ENCODE results near the gene SPEM1. TPM values are rescaled to one million over a fixed set of nuclear protein-coding genes. Genes with fewer than 3 reads are reported as not detected.

Gene SPEM1
- total and polyA plus RNA-seq, 10 of the 15 experiments (the other 5 are each of a cell fraction or from before 2014, with no cell fraction given): not detected

- no peaks in the 10 kb centered on the region for H4K20me1 ChIP-seq (ENCODE audit: control insufficient read depth, insufficient read depth)
- WGBS (ENCODE audit: insufficient coverage, insufficient replicate concordance, low lambda C conversion rate, missing lambda C conversion rate): 18% methylated on average over 43 of the region's 52 CpGs
- intact Hi-C loops (cut with micrococcal nuclease; ENCODE audit: unreplicated experiment): no loop called here
- RAD21 ChIA-PET (ENCODE audit: unreplicated experiment): no interaction called here
- H3K9ac ChIP-seq (ENCODE audit: control insufficient read depth, insufficient read depth, low read length): no peak within 1 kb of the TSS
- peaks cover 3% of the 10 kb centered on the region; the same call in 2 of the 3 replicates for H3K9me3 ChIP-seq (replicated peaks; ENCODE audit: control insufficient read depth, insufficient read depth, low read length)
- CTCF ChIA-PET: no interaction called here
- ATAC-seq (no peak), DNase-seq (ENCODE audit: low read depth, low spot score) (no peak), FAIRE-seq (no peak)
- no peak within 1 kb of the TSS for H2AFZ ChIP-seq (ENCODE audit: control insufficient read depth, low read depth, low read length)
- POLR2A ChIA-PET: no interaction called here
- no peak within 1 kb of the TSS for H3K4me2 ChIP-seq (ENCODE audit: control insufficient read depth, insufficient read depth)
- SMC1A ChIA-PET (ENCODE audit: uncharacterized antibody, unreplicated experiment): no interaction called here
- BruUV-seq (replicated peaks): no TSS peak
- H3K4me1 ChIP-seq (ENCODE audit: control insufficient read depth, insufficient read depth, low read length): peaks cover 8% of the 10 kb centered on the region; the same call in 1 of the 2 replicates
- H3K79me2 ChIP-seq (ENCODE audit: control insufficient read depth, insufficient read depth, low read length): no peaks in the 10 kb centered on the region
- TF ChIP-seq CHD2 (IDR thresholded peaks at IDR 0.05; ENCODE audit: borderline replicate concordance, low read depth, low read length) (no peak), SIN3A (IDR thresholded peaks at IDR 0.05; ENCODE audit: low read depth, low read length) (no peak), BHLHE40 (IDR thresholded peaks at IDR 0.05; ENCODE audit: borderline replicate concordance in 1 of 2, low read depth in 2 of 2, low read length in 1 of 2) (no peak), KDM1A (IDR thresholded peaks at IDR 0.05; ENCODE audit: borderline replicate concordance) (no peak), POLR2A (IDR thresholded peaks at IDR 0.05; ENCODE audit: low read depth, low read length) (peak; percentile 31; the same call in 1 of the 2 replicates), SREBF1 (IDR thresholded peaks at IDR 0.05; ENCODE audit: low read length) (no peak), RCOR1 (conservative IDR thresholded peaks at IDR 0.05; ENCODE audit: low read depth, low read length) (no peak), NFXL1 (IDR thresholded peaks at IDR 0.05; ENCODE audit: borderline replicate concordance) (no peak)
- in situ Hi-C loops (cut with MboI): no loop called here
- H3K27ac ChIP-seq (ENCODE audit: control insufficient read depth, insufficient read depth): no peak within 1 kb of the TSS
- H3K27me3 ChIP-seq (replicated peaks in 1 of 2; ENCODE audit: control insufficient read depth in 2 of 2, insufficient read depth in 2 of 2, low read length in 1 of 2): peaks cover 4 to 5% of the 10 kb centered on the region in 2 experiments; a peak in 3 of 4 replicates
- no peak within 1 kb of the TSS for H3K4me3 ChIP-seq
- no peaks in the 10 kb centered on the region for H3K36me3 ChIP-seq (ENCODE audit: control insufficient read depth in 2 of 2, insufficient read depth in 2 of 2, low read length in 1 of 2)
These were observed 39.1 kb upstream of the SPEM1 start, which contains the start of gene TNK1 for GRCh38 chr17:7380855-7381683. TSS of gene TNK1 (plus strand) at chr17:7381089. CDS start at chr17:7382927, 1,838 bp downstream.

Measured in GM12878 (cell line).